Fibroblast of skin of right quadriceps (primary cell): ENCODE data around the gene GRIA1.

ENCODE experiments used
- DNase-seq: peaks from one replicate; pipeline ENCODE4 v3.0.0-alpha.2; 2013

GRIA1 gene

GRCh38 chr5:153490118-153491037 is at the start of gene GRIA1:
Gene GRIA1 (plus strand): TSS chr5:153490670.
- peak; percentile 52 for DNase-seq

GRCh38 chr5:153445875-153446579 is 44.4 kb upstream of the GRIA1 start:
- DNase-seq = peak; percentile 22

GRCh38 chr5:153447534-153447933 is 42.9 kb upstream of the GRIA1 start:
- DNase-seq = no peak

- no peak for DNase-seq
Observed at GRCh38 chr5:153456354-153456753, 34.1 kb upstream of the GRIA1 start.

GRCh38 chr5:153456993-153457392 is 33.5 kb upstream of the GRIA1 start:
- DNase-seq = no peak

GRCh38 chr5:153458268-153458667 is 32.2 kb upstream of the GRIA1 start:
- no peak for DNase-seq

- DNase-seq = no peak
Observed at GRCh38 chr5:153459051-153459743, 31.3 kb upstream of the GRIA1 start.

GRCh38 chr5:153460421-153460820 is 30.0 kb upstream of the GRIA1 start:
- peak; percentile 35 for DNase-seq

- no peak for DNase-seq
Observed at GRCh38 chr5:153461341-153461740, 29.1 kb upstream of the GRIA1 start.

GRCh38 chr5:153463806-153464205 is 26.7 kb upstream of the GRIA1 start:
- DNase-seq = peak; percentile 80

GRCh38 chr5:153467546-153467945 is 22.9 kb upstream of the GRIA1 start:
- DNase-seq = no peak

- DNase-seq = no peak
Observed at GRCh38 chr5:153469423-153469822, 21.0 kb upstream of the GRIA1 start.

- no peak for DNase-seq
Observed at GRCh38 chr5:153470736-153471135, 19.7 kb upstream of the GRIA1 start.

GRCh38 chr5:153476767-153477166 is 13.7 kb upstream of the GRIA1 start:
- peak; percentile 89 for DNase-seq

GRCh38 chr5:153480401-153480800 is 10.1 kb upstream of the GRIA1 start:
- DNase-seq = peak; percentile 37

- DNase-seq = no peak
Observed at GRCh38 chr5:153483482-153483881, 7.0 kb upstream of the GRIA1 start.

GRCh38 chr5:153485641-153486040 is 4.8 kb upstream of the GRIA1 start:
- peak; percentile 35 for DNase-seq

- no peak for DNase-seq
Observed at GRCh38 chr5:153486771-153487170, 3.7 kb upstream of the GRIA1 start.

- peak; percentile 79 for DNase-seq
Observed at GRCh38 chr5:153489611-153490010, 859 bp upstream of the GRIA1 start.

- no peak for DNase-seq
Observed at GRCh38 chr5:153491038-153491744, 721 bp downstream of the GRIA1 start.

GRCh38 chr5:153491856-153492255 is 1.4 kb downstream of the GRIA1 start:
- no peak for DNase-seq

- peak; percentile 52 for DNase-seq
Observed at GRCh38 chr5:153496835-153497234, 6.4 kb downstream of the GRIA1 start.

- no peak for DNase-seq
Observed at GRCh38 chr5:153498516-153498915, 8.0 kb downstream of the GRIA1 start.
